Measurements from ENCODE around the gene ACVR2A.

Gene ACVR2A

DNA sequence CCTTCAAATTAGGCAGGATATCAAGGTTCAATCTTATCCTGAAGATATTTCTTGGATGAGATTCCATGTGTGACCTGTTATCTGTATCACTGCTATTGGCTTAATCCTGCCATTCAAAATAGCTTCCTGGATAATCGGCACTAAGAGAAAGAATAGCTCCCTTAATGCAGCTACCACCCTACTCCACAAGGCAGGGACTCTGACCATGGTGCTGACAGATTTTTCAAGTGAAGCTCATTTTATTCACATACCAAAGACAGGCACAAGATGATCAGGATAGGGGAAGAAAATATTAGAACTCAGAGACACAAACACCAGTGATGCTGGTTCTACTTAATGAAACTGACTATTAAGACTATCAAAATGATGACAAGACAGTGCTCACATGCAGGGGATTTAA is 100.8 kb downstream of the ACVR2A start:
- no peak overlapping the region for H3K27ac ChIP-seq
- TF ChIP-seq CTCF (conservative IDR thresholded peaks at IDR 0.05), result no peak

GRCh38 chr2:147952118-147952517 is 107.3 kb downstream of the ACVR2A start:
- no peak overlapping the region for H3K27ac ChIP-seq
- TF ChIP-seq CTCF (conservative IDR thresholded peaks at IDR 0.05), result no peak

DNA sequence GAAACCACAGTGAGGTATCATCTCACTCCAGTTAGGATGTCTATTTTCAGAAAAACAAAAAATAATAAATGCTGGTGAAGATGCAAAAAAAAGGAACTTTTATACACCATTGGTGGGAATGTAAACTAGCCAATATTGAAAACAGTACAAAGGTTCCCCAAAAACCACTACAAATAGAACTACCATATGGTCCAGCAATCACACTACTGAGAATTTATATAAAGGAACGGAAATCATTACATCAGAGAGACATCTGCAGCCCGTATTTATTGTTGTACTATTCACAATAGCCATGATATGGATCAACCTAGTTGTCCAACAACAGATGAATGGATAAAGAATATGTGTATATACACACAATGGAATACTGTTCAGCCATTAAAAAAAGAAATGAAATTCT is 123.7 kb downstream of the ACVR2A start:
- no peak for TF ChIP-seq CTCF (conservative IDR thresholded peaks at IDR 0.05)

DNA sequence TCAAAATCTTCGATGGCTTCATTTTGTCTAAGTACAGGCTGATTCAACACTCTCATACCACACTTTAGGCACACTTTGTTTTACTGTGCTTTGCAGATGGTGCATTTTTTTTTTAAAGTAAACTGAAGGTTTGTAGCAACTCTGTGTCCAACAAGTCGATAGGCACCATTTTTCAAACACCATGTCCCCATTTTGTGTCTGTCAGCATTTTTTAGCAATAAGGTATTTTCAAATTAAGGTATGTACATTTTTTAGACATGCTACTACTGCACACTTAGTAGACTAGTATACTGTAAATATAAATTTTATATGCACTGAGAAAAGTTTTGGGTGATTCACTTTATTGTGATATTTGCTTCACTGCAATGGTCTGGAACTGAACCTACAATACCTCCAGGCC is 131.3 kb downstream of the ACVR2A start:
- TF ChIP-seq CTCF (conservative IDR thresholded peaks at IDR 0.05), result no peak
- H3K27ac ChIP-seq, result no peak overlapping the region

More for the DNA sequence above, 123.7 kb downstream of the ACVR2A start:
- H3K27ac ChIP-seq, result no peak overlapping the region

- no peak overlapping the region for H3K27ac ChIP-seq
- no peak for TF ChIP-seq CTCF (conservative IDR thresholded peaks at IDR 0.05)
Observed at GRCh38 chr2:147977679-147978078, 132.8 kb downstream of the ACVR2A start.

All from VCaP (cell line).